Panc1 (cell line): ENCODE measurements around the gene KDM2A.

Source experiments
- CTCF ChIP-seq: fragments of 450-650 bp; IDR thresholded peaks from 2 replicates; pipeline ENCODE4 v1.5.1; 2017; ENCODE audit warnings: mild to moderate bottlenecking
- POLR2AphosphoS5 ChIP-seq: IDR thresholded peaks from 2 replicates; pipeline ENCODE4 v1.6.1; 2012; ENCODE audit warnings: mild to moderate bottlenecking, low read depth, low read length, moderate library complexity
- SIN3A ChIP-seq: IDR thresholded peaks from 2 replicates; pipeline ENCODE4 v1.6.1; 2012; ENCODE audit warnings: low read depth, mild to moderate bottlenecking, low read length, moderate library complexity, borderline replicate concordance; ENCODE audit not compliant: insufficient read depth
- TF ChIP-seq, protein P1 (sequence below), 2 experiments: IDR thresholded peaks; 2 replicates each; pipeline ENCODE4 v1.6.1; 2011 to 2012; ENCODE audit warnings: low read depth in 2 of 2, control low read depth in 1 of 2, low read length in 1 of 2, mild to moderate bottlenecking in 1 of 2, moderate library complexity in 1 of 2; ENCODE audit not compliant: insufficient read depth in 1 of 2

- no peak for TF ChIP-seq POLR2AphosphoS5
- no peak for TF ChIP-seq SIN3A
- no peak for TF ChIP-seq CTCF
- TF ChIP-seq, protein P1, sequence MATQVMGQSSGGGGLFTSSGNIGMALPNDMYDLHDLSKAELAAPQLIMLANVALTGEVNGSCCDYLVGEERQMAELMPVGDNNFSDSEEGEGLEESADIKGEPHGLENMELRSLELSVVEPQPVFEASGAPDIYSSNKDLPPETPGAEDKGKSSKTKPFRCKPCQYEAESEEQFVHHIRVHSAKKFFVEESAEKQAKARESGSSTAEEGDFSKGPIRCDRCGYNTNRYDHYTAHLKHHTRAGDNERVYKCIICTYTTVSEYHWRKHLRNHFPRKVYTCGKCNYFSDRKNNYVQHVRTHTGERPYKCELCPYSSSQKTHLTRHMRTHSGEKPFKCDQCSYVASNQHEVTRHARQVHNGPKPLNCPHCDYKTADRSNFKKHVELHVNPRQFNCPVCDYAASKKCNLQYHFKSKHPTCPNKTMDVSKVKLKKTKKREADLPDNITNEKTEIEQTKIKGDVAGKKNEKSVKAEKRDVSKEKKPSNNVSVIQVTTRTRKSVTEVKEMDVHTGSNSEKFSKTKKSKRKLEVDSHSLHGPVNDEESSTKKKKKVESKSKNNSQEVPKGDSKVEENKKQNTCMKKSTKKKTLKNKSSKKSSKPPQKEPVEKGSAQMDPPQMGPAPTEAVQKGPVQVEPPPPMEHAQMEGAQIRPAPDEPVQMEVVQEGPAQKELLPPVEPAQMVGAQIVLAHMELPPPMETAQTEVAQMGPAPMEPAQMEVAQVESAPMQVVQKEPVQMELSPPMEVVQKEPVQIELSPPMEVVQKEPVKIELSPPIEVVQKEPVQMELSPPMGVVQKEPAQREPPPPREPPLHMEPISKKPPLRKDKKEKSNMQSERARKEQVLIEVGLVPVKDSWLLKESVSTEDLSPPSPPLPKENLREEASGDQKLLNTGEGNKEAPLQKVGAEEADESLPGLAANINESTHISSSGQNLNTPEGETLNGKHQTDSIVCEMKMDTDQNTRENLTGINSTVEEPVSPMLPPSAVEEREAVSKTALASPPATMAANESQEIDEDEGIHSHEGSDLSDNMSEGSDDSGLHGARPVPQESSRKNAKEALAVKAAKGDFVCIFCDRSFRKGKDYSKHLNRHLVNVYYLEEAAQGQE (IDR thresholded peaks at IDR 0.05; ENCODE audit: insufficient read depth in 1 of 2, low read depth in 2 of 2, low read length in 1 of 2): no peak
These were observed 80.7 kb downstream of the KDM2A start for GRCh38 chr11:67199751-67200150.
